Mesodermal cell (in vitro differentiated cells): ENCODE results near the gene COL18A1.
A peak's percentile ranks its signal among the peaks of the same experiment; 100 is the strongest.

ENCODE experiments used
- H3K27ac ChIP-seq: 2 replicates; pipeline ENCODE4 v1.7.0; 2013; ENCODE audit warnings: mild to moderate bottlenecking, low read depth, low read length, moderate library complexity; ENCODE audit not compliant: severe bottlenecking
- H3K36me3 ChIP-seq: 2 replicates; pipeline ENCODE4 v1.7.1; 2013; ENCODE audit warnings: mild to moderate bottlenecking, low read length, moderate library complexity; ENCODE audit not compliant: control insufficient read depth, insufficient read depth
- H3K4me1 ChIP-seq: one replicate; pipeline ENCODE4 v1.7.1; 2013; ENCODE audit warnings: mild to moderate bottlenecking, low read length; ENCODE audit not compliant: insufficient read depth, control insufficient read depth, poor library complexity, severe bottlenecking
- H3K4me3 ChIP-seq: 2 replicates; pipeline ENCODE4 v1.7.0; 2013; ENCODE audit warnings: low read length, control low read depth, mild to moderate bottlenecking; ENCODE audit not compliant: insufficient read depth, poor library complexity, severe bottlenecking; ENCODE audit errors: extremely low read depth
- H3K9me3 ChIP-seq: 2 replicates; pipeline ENCODE4 v1.7.1; 2013; ENCODE audit warnings: mild to moderate bottlenecking, low read length, moderate library complexity; ENCODE audit not compliant: control insufficient read depth
- WGBS, 2 experiments: methylation state at CpG; one replicate each; pipeline ENCODE4 v1.1.5; 2013; ENCODE audit warnings: missing lambda C conversion rate in 2 of 2; ENCODE audit not compliant: insufficient coverage in 2 of 2; 5-methylcytosine and 5-hydroxymethylcytosine counted together

COL18A1 gene

DNA sequence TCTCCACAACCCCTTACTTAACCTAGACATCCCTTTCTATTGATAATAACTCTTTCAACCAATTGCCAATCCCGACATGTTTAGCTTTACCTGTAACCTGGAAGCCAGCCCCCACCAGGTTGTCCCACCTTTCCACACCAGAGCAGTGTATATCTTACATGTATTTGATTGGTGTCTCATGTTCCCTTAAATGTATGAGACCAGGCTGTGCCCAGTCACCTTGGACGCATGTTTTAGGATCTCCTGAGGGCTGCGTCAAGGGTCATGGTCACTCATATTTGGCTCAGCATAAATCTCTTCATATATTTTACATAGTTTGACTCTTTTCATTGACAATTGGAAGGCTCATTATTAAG is 142.6 kb downstream of the COL18A1 start:
- H3K4me3 ChIP-seq, result no peak overlapping the region
- no peaks in the 10 kb centered on the region for H3K36me3 ChIP-seq
- 90% methylated on average over 2 of the region's 3 CpGs; no CpG with 5 or more reads in 1 of the 2 experiments for WGBS, 2 experiments
- no peaks in the 10 kb centered on the region for H3K9me3 ChIP-seq
- H3K27ac ChIP-seq, result no peak overlapping the region
- peaks cover 14% of the 10 kb centered on the region for H3K4me1 ChIP-seq

DNA sequence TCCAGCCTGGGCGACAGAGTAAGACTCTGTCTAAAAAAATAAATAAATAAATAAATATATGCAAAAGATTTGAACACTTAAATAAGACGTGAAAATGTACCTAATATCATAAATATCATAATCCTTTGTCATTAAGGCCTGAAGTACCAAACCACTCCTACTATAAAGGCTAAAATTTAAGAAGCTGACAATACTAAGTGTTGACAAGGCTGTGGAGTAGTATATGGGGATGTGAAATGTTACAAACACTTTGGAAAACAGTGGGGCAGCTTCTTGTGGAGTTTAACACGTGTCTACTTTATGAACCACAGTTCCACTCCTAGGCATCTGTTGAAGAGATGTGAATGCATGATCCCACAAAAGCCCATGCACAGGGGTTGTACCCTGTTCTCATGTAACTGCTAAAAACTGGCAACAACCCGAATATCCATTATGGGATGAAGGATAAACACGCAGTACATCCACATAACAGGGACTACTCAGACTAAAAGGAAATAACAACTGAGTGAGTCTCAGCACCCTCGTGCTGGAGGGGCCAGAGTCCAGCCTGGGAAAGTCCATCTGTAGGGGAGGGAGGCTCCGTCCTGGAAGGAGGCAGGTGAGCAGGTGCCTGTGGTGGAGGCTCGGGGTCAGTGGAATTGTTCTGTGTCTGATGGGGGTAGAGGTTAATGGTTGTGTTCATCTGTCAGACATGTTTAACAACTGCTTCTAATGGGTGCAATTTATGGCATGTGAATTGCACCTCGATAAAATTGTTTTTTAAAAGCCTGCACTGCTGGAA is 143.9 kb downstream of the COL18A1 start:
- H3K4me1 ChIP-seq, result peaks cover 6% of the 10 kb centered on the region
- no peak overlapping the region for H3K4me3 ChIP-seq
- no peak overlapping the region for H3K27ac ChIP-seq
- no peaks in the 10 kb centered on the region for H3K9me3 ChIP-seq
- 93 to 94% methylated on average over 4 of the region's 9 CpGs for WGBS, 2 experiments
- H3K36me3 ChIP-seq, result no peaks in the 10 kb centered on the region

DNA sequence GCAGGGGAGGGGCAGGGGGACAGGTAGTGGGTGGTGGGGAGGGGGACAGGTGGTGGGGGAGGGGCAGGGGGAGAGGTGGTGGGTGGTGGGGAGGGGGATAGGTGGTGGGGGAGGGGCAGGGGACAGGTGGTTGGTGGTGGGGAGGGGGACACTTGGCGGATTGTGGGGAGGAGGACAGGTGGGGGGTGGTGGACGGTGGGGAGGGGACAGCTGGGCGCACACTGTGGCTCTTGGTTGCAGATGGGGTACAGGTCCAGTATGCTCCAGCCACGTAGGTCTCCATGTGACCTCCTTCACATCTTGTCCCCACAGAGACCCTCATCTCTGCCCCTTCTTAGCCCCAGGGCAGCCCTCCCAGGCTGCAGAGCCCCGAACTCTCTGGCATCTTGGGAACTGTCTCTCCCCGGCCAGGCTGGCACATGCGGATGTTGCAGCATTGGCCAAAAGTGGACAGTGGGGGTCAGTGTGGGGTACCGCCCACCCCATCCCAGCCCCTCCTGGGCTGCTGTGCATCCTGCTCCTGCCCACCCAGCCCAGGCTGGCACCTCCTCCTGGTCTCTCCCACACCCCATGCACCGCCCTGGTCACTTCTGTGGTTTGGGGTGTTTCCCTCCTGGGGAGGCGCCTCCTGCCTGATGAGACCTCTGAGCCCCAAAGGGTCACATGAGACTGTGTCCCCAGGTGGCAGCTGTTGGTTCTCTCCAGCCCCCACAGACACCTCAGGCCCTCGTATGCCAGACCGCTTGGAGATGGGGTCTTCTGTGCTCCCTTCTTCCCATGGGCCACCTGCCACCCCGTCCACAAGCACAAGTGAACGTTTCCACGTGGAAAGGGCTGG is 144.9 kb downstream of the COL18A1 start:
- Histone ChIP-seq H3K4me1 (peaks cover 6% of the 10 kb centered on the region), H3K9me3 (no peaks in the 10 kb centered on the region), H3K27ac (no peak overlapping the region), H3K36me3 (no peaks in the 10 kb centered on the region), H3K4me3 (no peak overlapping the region)
- WGBS, 2 experiments, result 92 to 95% methylated on average over 6 to 12 of the region's 15 CpGs

DNA sequence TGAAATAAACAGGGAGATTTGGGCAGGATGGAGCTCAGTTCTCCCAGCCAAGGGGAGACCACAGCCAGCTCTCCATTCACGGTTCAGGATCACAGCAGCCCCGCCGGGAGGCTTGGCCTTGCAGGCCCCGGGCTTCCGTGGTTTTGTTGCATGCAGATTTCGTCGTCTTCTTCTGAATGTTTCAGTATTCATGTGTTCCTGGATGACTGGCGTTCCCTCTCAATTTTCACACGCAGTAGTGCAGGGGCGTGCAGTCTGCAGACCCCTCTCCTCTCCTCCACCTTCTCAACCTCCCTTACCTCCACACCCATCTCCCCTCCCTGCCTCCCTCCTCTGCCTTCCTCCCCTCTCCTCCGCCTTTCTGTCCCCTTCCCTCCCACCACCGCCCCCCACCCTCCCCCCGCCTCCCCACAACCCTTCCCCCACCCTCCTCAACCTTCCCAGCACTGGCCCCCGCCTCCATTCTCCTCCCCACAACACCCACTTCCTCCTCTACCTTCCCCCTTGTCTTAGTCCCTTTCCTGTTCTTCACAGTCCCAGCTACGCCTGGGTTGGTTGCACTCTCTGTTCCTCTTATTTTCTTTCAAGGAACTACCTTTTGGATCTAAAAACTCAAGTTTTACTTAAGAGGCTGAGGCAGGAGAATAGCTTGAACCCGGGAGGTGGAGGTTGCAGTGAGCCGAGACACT is 145.7 kb downstream of the COL18A1 start:
- no peaks in the 10 kb centered on the region for H3K36me3 ChIP-seq
- no peaks in the 10 kb centered on the region for H3K9me3 ChIP-seq
- peaks cover 6% of the 10 kb centered on the region for H3K4me1 ChIP-seq
- H3K4me3 ChIP-seq, result no peak overlapping the region
- WGBS, 2 experiments, result 42 to 43% methylated on average over 13 to 14 of the region's 17 CpGs
- no peak overlapping the region for H3K27ac ChIP-seq

DNA sequence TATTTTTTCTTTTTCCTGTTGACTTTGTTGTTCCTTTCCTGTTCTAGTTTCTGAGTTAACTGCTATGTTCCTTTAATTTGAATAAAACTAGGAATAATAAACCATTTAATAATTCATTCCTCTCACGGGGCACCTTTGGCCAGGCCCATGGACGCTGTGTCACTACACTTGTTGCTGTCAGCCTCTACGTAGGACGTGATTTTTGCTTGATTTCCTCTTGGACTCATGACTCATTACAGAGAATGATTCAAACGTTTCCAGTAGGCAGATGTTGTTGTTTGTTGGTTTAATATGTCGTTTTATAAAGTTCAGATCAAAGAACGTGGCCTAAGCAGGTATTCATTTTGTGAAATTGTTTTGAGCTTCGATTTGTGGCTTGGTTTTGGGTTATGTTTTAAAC is 146.4 kb downstream of the COL18A1 start:
- no peaks in the 10 kb centered on the region for H3K9me3 ChIP-seq
- H3K4me3 ChIP-seq, result no peak overlapping the region
- H3K36me3 ChIP-seq, result no peaks in the 10 kb centered on the region
- 59 to 80% methylated on average over 6 to 8 of the region's 8 CpGs for WGBS, 2 experiments
- H3K4me1 ChIP-seq, result peaks cover 6% of the 10 kb centered on the region
- H3K27ac ChIP-seq, result no peak overlapping the region

DNA sequence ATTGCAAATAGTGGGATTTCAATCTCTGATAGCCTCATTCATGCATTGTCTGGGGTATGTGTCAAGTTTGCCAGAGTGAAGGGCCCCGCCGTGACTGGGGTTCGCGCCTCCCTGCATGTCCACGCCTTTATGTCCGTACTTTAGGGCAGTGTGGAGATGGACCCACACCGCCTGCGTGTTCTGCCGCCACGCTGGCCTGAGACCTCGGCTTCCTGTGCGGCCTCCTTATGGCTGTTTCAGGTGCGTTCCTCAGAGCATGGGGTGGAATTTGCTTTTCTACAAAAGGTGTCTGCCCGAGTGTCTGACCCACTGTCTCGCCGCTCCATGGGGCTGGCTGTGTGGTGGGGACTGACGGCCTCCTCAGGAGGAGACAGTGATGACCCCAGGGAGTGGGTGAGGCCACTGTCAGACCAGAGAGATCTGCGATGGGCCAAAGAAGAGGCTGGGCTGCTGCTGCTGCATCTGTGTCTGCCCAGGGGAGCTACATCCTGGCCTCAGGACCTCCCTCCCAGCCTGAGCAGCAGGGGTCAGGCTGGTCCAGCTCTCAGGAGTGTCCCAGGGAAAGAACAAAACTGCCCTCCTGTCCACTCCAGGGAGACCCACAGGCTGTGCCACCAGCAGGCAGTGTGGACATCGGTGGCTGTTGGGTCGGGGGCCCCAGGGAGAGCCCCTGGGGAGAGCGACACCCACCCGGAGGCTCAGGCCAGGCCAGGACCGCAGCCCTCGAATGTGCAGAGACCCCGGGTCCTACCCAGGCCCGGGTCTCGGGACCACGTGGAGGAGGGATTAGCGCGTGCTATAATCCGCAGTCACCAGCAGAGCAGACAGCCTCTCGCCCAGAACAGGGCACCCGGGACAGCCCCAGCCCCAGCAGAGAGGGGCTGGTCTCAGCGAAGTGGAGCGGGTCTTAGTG is 147.1 kb downstream of the COL18A1 start:
- WGBS, 2 experiments, result 93% methylated on average over 30 to 34 of the region's 35 CpGs
- Histone ChIP-seq H3K4me1 (peaks cover 6% of the 10 kb centered on the region), H3K9me3 (no peaks in the 10 kb centered on the region), H3K4me3 (no peak overlapping the region), H3K27ac (no peak overlapping the region), H3K36me3 (no peaks in the 10 kb centered on the region)

DNA sequence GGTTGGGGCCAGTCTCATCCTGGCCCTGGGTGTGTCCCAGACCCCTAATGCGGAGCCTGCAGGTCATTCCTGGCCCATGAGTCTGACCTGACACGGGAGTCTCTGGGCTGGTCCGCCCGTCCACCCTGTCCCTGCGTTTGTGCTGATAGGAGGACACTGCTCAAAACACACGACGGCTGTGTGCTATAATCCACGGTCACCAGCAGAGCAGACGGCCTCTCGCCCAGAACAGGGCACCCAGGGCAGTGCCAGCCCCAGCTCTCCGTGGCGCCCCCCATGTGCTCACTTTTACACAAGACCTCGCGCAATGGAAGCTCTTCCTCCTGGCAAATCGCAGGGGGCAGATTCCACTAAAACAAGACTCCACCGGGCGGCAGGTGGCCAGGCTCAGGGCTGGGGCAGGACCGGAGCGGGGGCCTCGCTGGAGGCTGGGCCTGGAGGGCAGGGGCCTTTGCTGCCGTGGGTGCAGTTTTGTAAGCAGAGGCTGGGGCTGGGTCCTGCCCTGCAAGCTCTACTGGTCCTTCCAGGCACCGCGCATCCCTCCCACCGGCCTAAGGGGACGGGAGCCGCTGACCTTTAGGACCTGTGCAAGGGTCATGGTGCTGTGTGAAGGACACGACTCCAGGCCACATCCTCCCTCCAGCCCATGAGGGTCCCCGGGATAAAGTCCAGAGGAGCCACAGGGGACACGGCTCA is 147.9 kb downstream of the COL18A1 start:
- H3K4me1 ChIP-seq, result peaks cover 6% of the 10 kb centered on the region
- H3K36me3 ChIP-seq, result no peaks in the 10 kb centered on the region
- no peaks in the 10 kb centered on the region for H3K9me3 ChIP-seq
- no peak overlapping the region for H3K27ac ChIP-seq
- WGBS, 2 experiments, result 88 to 91% methylated on average over 20 to 27 of the region's 29 CpGs
- H3K4me3 ChIP-seq, result no peak overlapping the region

DNA sequence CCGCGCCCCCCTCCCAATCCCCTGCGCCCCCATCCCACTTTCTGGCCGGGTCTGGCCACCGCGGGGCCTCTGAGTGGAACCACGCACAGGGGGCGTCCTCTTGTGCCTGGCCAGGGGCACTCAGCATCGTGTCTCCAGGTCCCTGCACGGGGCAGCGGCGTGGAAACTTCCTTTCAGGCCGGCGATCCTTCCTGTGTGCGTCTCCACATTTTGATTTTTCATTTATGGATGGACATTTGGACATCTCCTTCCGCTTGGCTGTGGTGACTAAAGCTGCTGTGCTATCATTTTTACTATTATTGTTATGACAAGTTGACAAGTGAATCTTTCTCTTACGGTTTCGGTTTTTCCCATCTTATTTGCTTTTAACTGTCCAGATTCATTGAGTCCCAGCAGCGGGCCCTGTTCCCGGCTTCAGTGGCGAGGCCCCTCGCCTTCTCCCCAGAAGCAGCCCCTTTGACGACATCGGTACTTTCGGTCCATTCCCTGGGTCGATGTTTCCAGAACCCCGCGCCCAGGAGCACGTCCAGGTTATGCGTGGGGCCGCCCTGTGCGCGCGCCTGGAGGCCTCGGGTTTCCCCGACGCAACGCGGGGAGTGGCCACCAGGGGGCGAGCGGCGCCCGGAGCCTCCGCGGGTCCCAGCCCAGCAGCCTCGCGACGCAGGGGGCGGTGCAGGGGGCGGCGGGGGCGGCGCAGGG is 149.7 kb downstream of the COL18A1 start:
- 7 to 12% methylated on average over 24 to 32 of the region's 53 CpGs for WGBS, 2 experiments
- H3K4me3 ChIP-seq, result peak overlapping the region; percentile 42
- no peaks in the 10 kb centered on the region for H3K9me3 ChIP-seq
- peak overlapping the region; percentile 8 for H3K27ac ChIP-seq
- H3K4me1 ChIP-seq, result peaks cover 6% of the 10 kb centered on the region
- no peaks in the 10 kb centered on the region for H3K36me3 ChIP-seq

DNA sequence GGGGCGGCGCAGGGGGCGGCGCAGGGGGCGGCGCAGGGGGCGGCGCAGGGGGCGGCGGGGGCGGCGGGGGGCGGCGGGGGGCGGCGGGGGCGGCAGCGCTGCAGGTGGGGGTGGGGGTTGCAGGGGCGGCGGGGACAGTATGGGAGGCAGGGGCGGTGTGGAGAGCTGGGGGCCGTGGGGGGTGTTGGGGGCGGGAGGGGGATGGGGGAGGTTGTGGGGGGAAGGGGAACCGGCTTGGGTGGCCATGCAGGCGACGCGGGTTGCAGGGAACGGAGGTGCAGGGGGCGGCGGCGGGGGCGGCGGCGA is 150.2 kb downstream of the COL18A1 start:
- WGBS, 2 experiments, result 0% methylated on average over 6 of the region's 34 CpGs; no CpG with 5 or more reads in 1 of the 2 experiments
- Histone ChIP-seq H3K9me3 (no peaks in the 10 kb centered on the region), H3K36me3 (no peaks in the 10 kb centered on the region), H3K27ac (no peak overlapping the region), H3K4me3 (peak overlapping the region; percentile 39), H3K4me1 (peaks cover 6% of the 10 kb centered on the region)
